H1 (cell line): ENCODE data around the gene INVS.

Experiments
- JUND ChIP-seq: IDR thresholded peaks from 2 replicates; pipeline ENCODE4 v1.6.1; 2011; ENCODE audit warnings: mild to moderate bottlenecking, improper control_type of control experiment, low read length
- POLR2A ChIP-seq, 2 experiments: IDR thresholded peaks; 1 replicate in 1 of 2; 2 replicates in 1 of 2; pipeline ENCODE4 v1.6.1; 2011; ENCODE audit warnings: low read depth in 2 of 2, low read length in 2 of 2, mild to moderate bottlenecking in 2 of 2; ENCODE audit errors: control extremely low read depth in 1 of 2
- RAD21 ChIP-seq, 2 experiments: IDR thresholded peaks in 1 of 2; conservative IDR thresholded peaks in 1 of 2; 2 replicates each; pipeline ENCODE4 v1.6.1; 2011; ENCODE audit warnings: low read depth in 2 of 2, low read length in 2 of 2, improper control_type of control experiment in 1 of 2, inconsistent platforms in 1 of 2, mild to moderate bottlenecking in 1 of 2, moderate library complexity in 1 of 2
- SIN3A ChIP-seq, 2 experiments: IDR thresholded peaks in 1 of 2; conservative IDR thresholded peaks in 1 of 2; 2 replicates each; pipeline ENCODE4 v1.6.1; 2011 to 2012; ENCODE audit warnings: low read length in 2 of 2, improper control_type of control experiment in 1 of 2, low read depth in 1 of 2, mild to moderate bottlenecking in 1 of 2
- TAF1 ChIP-seq: IDR thresholded peaks from 2 replicates; pipeline ENCODE4 v1.6.1; 2011; ENCODE audit warnings: mild to moderate bottlenecking, low read depth, low read length

DNA sequence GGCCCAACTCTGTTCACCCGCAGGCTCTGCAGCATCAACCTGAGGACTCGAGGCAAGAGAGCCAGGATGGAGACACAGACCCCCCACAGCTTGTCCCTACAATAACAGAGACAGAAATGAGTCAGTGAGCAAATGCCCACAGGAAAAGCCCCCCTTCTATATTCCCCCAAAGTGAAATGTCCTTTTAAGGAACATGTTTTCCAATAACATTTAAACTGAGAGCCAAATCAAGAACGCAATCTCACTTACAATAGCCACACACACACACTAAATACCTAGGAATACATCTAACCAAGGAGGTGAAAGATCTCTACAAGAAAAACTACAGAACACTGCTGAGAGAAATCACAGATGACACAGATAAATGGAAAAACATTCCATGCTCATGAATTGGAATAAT lies 204.7 kb downstream of the INVS start:
- TF ChIP-seq RAD21 (IDR thresholded peaks at IDR 0.05 in 1 of 2, conservative IDR thresholded peaks at IDR 0.05 in 1 of 2; ENCODE audit: low read depth in 2 of 2, low read length in 2 of 2) (no peak), TAF1 (no peak), SIN3A (conservative IDR thresholded peaks at IDR 0.05 in 1 of 2, IDR thresholded peaks at IDR 0.05 in 1 of 2; ENCODE audit: low read depth in 1 of 2, low read length in 2 of 2) (no peak), JUND (no peak), POLR2A (IDR thresholded peaks at IDR 0.05; ENCODE audit: control extremely low read depth in 1 of 2, low read depth in 2 of 2, low read length in 2 of 2) (no peak)
